LNCAP (cell line): ENCODE data around the gene MTCL1.

ENCODE experiments used
- CTCF ChIP-seq: fragments of 450-650 bp; IDR thresholded peaks from 2 replicates; pipeline ENCODE4 v1.5.1; 2017; ENCODE audit warnings: mild to moderate bottlenecking

The MTCL1 gene

GRCh38 chr18:8661754-8662559 is 43.4 kb upstream of the MTCL1 start:
- TF ChIP-seq CTCF = no peak

GRCh38 chr18:8662560-8663255 is 42.6 kb upstream of the MTCL1 start:
- no peak for TF ChIP-seq CTCF

- TF ChIP-seq CTCF = no peak
Measured at GRCh38 chr18:8667846-8668245, 37.5 kb upstream of the MTCL1 start.

GRCh38 chr18:8668381-8668780 is 37.0 kb upstream of the MTCL1 start:
- no peak for TF ChIP-seq CTCF

- TF ChIP-seq CTCF = no peak
Measured at GRCh38 chr18:8669571-8669970, 35.8 kb upstream of the MTCL1 start.

- TF ChIP-seq CTCF = no peak
Measured at GRCh38 chr18:8673256-8674209, 31.8 kb upstream of the MTCL1 start.

GRCh38 chr18:8675057-8675456 is 30.3 kb upstream of the MTCL1 start:
- TF ChIP-seq CTCF = no peak
